Measurements from ENCODE around the gene TXLNB.
"Not testable (repeated sequence)": the region's sequence is repeated elsewhere in the genome, so short reads cannot be mapped to it uniquely, and the experiment has no call there.

TXLNB gene

DNA sequence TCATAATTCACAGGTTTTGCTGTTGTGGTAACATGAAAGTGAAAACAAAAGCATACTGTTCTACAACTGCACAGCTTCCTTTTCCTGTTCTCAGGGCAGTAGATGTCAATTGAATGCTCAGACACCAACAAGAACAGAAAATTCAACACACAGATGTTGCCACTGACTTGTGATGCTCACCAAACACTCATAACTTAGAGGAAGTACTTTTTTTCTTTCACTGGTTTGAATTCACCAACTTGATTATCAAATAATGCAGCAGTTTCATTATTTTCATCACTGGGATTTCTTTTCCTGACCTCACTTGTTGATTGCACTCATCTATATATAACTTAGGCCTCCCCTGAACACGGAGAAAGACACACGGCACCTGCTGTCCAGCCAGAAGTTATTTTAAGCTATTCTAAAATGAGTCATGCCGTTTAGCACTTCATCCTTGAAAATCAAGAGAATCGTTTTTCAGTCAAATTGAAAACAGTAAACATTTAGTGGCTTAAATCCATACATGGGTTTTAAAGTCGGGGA lies 949 bp downstream of the TXLNB start:
- no peak for DNase-seq (ENCODE audit: low read depth, low spot score)
- ChIA-PET POLR2A (no interaction called here), CTCF (no interaction called here)
- TF ChIP-seq, protein P1, sequence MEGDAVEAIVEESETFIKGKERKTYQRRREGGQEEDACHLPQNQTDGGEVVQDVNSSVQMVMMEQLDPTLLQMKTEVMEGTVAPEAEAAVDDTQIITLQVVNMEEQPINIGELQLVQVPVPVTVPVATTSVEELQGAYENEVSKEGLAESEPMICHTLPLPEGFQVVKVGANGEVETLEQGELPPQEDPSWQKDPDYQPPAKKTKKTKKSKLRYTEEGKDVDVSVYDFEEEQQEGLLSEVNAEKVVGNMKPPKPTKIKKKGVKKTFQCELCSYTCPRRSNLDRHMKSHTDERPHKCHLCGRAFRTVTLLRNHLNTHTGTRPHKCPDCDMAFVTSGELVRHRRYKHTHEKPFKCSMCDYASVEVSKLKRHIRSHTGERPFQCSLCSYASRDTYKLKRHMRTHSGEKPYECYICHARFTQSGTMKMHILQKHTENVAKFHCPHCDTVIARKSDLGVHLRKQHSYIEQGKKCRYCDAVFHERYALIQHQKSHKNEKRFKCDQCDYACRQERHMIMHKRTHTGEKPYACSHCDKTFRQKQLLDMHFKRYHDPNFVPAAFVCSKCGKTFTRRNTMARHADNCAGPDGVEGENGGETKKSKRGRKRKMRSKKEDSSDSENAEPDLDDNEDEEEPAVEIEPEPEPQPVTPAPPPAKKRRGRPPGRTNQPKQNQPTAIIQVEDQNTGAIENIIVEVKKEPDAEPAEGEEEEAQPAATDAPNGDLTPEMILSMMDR (IDR thresholded peaks at IDR 0.05; ENCODE audit: insufficient read depth, low read length, missing control alignments), result no peak
- no peak overlapping the region for H3K4me3 ChIP-seq (ENCODE audit: low read depth, low read length)

DNA sequence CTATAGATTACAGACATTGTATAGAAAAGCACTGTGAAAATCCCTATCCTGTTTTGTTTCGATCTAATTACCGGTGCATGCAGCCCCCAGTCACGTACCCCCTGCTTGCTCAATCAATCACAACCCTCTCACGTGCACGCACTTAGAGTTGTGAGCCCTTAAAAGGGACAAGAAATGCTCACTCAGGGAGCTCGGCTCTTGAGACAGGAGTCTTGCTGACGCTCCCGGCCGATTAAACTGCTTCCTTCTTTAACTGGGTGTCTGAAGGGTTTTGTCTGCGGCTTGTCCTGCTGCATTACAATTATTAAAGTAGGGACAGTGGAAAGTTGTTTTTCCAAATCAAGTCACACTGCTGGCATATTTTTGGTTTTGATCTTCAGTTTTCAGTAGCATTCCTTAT lies 2.6 kb downstream of the TXLNB start:
- TF ChIP-seq, protein P1 (IDR thresholded peaks at IDR 0.05; ENCODE audit: insufficient read depth, low read length, missing control alignments), result no peak
- DNase-seq (ENCODE audit: low read depth, low spot score), result no peak
- POLR2A ChIA-PET, result no interaction called here
- CTCF ChIA-PET, result no interaction called here
- no peak overlapping the region for H3K4me3 ChIP-seq (ENCODE audit: low read depth, low read length)

- no peak overlapping the region for H3K4me3 ChIP-seq (ENCODE audit: low read depth, low read length)
- POLR2A ChIA-PET, result no interaction called here
- TF ChIP-seq, protein P1 (IDR thresholded peaks at IDR 0.05; ENCODE audit: insufficient read depth, low read length, missing control alignments), result no peak
- CTCF ChIA-PET, result no interaction called here
- DNase-seq (ENCODE audit: low read depth, low spot score), result no peak
These were observed 3.2 kb downstream of the TXLNB start for GRCh38 chr6:139288496-139289040.

DNA sequence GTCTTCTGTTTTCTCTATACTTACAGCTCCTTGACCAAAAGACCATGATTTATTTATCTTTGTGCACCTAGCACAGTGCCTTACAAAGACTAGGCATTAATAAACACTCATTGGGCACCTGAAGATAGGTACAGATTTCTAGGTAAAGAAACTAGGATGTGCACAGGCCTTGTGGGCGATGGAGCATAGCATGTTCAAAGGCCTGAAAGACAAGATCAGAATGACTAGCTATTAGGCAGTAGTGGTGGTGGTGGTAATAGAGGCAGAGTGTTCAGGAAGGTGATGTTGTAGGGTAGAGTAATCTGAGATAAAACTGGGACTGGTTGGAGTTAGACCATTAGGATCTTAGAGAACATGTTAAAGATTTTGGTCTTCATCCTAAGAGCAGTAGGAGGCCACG lies 3.9 kb downstream of the TXLNB start:
- no peak for DNase-seq (ENCODE audit: low read depth, low spot score)
- H3K4me3 ChIP-seq (ENCODE audit: low read depth, low read length), result no peak overlapping the region
- CTCF ChIA-PET, result no interaction called here
- TF ChIP-seq, protein P1 (IDR thresholded peaks at IDR 0.05; ENCODE audit: insufficient read depth, low read length, missing control alignments), result no peak
- POLR2A ChIA-PET, result no interaction called here

DNA sequence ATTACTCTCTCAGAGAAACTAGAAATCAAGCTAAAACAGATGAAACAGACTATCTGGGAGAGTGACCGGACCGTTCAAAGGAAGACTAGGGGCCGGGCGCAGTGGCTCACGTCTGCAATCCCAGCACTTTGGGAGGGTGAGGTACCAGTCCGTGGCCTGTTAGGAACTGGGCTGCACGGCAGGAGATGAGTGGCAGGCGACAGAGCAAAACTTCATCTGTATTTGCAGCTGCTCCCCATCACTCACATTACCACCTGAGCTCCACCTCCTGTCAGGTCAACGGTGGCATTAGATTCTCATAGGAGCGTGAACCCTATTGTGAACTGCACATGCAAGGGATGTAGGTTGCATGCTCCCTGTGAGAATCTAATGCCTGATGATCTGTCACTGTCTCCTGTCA lies 5.4 kb downstream of the TXLNB start:
- CTCF ChIA-PET; H3K4me3 ChIP-seq (ENCODE audit: low read depth, low read length); POLR2A ChIA-PET; DNase-seq (ENCODE audit: low read depth, low spot score): not testable (repeated sequence)

DNA sequence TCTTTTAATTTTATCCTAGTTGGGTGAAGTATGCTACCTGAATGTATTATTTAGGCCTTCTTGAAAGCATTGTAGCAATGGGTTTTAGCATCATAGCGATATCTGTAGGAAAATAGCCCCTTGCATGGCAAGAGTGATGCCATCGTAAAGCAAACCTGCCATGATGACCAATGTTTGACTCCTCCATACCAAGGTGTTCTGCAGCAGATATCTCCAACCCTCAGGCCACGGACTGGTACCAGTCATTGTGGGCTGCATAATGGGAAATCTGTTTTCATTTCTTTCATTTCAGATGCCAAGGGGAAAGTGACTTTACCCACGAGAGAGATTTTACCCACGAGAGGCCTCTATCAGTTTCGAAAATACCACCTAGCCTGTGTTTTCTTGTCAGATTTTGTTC lies 6.2 kb downstream of the TXLNB start:
- TF ChIP-seq, protein P1 (IDR thresholded peaks at IDR 0.05; ENCODE audit: insufficient read depth, low read length, missing control alignments), result no peak
- no peak for DNase-seq (ENCODE audit: low read depth, low spot score)
- POLR2A ChIA-PET, result no interaction called here
- CTCF ChIA-PET, result no interaction called here
- no peak overlapping the region for H3K4me3 ChIP-seq (ENCODE audit: low read depth, low read length)

DNA sequence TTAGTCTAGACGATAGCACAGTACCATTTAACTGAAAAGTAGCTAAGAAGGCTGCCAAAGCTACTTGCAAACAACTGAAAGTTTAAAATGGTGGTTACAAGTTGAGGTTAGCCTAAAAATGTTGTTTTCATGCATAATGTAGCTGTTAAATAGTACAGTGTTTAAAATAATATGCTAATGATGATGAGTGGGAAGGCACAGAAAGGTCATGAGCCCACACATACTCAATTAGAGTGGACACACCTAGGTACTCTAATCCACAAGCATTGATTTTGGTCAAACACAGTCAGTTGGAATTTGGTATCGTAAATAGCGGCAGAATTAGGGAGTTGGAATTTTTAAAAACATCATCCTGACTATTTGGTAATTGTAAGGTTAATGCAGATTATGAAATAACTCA lies 7.0 kb downstream of the TXLNB start:
- POLR2A ChIA-PET, result no interaction called here
- CTCF ChIA-PET, result no interaction called here
- DNase-seq (ENCODE audit: low read depth, low spot score), result no peak
- no peak overlapping the region for H3K4me3 ChIP-seq (ENCODE audit: low read depth, low read length)
- TF ChIP-seq, protein P1 (IDR thresholded peaks at IDR 0.05; ENCODE audit: insufficient read depth, low read length, missing control alignments), result no peak

All from AG04449 (cell line).